Measurements from ENCODE around the gene CLEC1B.

DNA sequence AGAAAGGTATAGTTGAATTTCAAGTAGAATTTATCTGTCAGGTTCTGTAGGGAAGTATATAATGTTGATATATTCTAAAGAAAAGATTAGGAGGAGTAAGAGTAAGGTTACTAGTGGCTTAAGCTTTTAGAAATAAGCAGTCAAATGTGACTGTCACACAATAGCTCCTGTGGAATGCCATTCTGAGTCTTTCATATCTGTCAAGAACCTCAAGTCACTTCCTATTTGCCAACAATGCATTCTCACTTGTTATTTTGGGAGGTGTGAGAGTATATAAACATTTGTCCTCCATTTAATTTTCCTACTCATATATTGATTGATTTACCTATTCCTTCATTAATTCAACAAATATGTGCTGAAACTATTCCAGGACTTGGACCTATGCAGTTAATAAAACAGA is 43.2 kb upstream of the CLEC1B start:
- TF ChIP-seq KLF16 (CRISPR knock-in tag; IDR thresholded peaks at IDR 0.05) = no peak
- no peak for TF ChIP-seq ZBTB20 (CRISPR knock-in tag; IDR thresholded peaks at IDR 0.05; ENCODE audit: borderline replicate concordance, low read depth)
- TF ChIP-seq CREM (IDR thresholded peaks at IDR 0.05) = no peak
- no peak for TF ChIP-seq CREM (CRISPR knock-in tag; IDR thresholded peaks at IDR 0.05)
- no peak for TF ChIP-seq ZBTB42 (CRISPR knock-in tag; IDR thresholded peaks at IDR 0.05)
- TF ChIP-seq, protein P1, sequence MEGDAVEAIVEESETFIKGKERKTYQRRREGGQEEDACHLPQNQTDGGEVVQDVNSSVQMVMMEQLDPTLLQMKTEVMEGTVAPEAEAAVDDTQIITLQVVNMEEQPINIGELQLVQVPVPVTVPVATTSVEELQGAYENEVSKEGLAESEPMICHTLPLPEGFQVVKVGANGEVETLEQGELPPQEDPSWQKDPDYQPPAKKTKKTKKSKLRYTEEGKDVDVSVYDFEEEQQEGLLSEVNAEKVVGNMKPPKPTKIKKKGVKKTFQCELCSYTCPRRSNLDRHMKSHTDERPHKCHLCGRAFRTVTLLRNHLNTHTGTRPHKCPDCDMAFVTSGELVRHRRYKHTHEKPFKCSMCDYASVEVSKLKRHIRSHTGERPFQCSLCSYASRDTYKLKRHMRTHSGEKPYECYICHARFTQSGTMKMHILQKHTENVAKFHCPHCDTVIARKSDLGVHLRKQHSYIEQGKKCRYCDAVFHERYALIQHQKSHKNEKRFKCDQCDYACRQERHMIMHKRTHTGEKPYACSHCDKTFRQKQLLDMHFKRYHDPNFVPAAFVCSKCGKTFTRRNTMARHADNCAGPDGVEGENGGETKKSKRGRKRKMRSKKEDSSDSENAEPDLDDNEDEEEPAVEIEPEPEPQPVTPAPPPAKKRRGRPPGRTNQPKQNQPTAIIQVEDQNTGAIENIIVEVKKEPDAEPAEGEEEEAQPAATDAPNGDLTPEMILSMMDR (CRISPR knock-in tag; IDR thresholded peaks at IDR 0.05) = no peak
- TF ChIP-seq, protein P2, sequence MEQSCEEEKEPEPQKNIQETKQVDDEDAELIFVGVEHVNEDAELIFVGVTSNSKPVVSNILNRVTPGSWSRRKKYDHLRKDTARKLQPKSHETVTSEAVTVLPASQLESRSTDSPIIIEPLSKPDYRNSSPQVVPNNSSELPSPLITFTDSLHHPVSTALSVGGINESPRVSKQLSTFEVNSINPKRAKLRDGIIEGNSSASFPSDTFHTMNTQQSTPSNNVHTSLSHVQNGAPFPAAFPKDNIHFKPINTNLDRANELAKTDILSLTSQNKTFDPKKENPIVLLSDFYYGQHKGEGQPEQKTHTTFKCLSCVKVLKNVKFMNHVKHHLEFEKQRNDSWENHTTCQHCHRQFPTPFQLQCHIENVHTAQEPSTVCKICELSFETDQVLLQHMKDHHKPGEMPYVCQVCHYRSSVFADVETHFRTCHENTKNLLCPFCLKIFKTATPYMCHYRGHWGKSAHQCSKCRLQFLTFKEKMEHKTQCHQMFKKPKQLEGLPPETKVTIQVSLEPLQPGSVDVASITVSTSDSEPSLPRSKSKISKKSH (CRISPR knock-in tag; IDR thresholded peaks at IDR 0.05; ENCODE audit: borderline replicate concordance) = no peak
- TF ChIP-seq MTA3 (CRISPR knock-in tag; IDR thresholded peaks at IDR 0.05) = no peak
- TF ChIP-seq, protein P3, sequence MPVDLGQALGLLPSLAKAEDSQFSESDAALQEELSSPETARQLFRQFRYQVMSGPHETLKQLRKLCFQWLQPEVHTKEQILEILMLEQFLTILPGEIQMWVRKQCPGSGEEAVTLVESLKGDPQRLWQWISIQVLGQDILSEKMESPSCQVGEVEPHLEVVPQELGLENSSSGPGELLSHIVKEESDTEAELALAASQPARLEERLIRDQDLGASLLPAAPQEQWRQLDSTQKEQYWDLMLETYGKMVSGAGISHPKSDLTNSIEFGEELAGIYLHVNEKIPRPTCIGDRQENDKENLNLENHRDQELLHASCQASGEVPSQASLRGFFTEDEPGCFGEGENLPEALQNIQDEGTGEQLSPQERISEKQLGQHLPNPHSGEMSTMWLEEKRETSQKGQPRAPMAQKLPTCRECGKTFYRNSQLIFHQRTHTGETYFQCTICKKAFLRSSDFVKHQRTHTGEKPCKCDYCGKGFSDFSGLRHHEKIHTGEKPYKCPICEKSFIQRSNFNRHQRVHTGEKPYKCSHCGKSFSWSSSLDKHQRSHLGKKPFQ (CRISPR knock-in tag; IDR thresholded peaks at IDR 0.05; ENCODE audit: insufficient replicate concordance) = no peak
- no peak for TF ChIP-seq POLR2G (IDR thresholded peaks at IDR 0.05; ENCODE audit: low read depth, low read length)

Data from HepG2 (cell line).